Choroid plexus epithelial cell (primary cell): ENCODE measurements around the gene CYP46A1.

Experiments used
- DNase-seq: peaks from one replicate; pipeline ENCODE4 v3.0.0-alpha.2; 2010; ENCODE audit warnings: low read depth
- H3K4me3 ChIP-seq: 2 replicates; pipeline ENCODE4 v1.5.1; 2011; ENCODE audit warnings: low read depth, mild to moderate bottlenecking, control low read depth, low read length, moderate library complexity
- CTCF ChIP-seq: conservative IDR thresholded peaks from 2 replicates; pipeline ENCODE4 v1.5.1; 2011; ENCODE audit warnings: low read depth, mild to moderate bottlenecking, control low read depth, inconsistent platforms, low read length, moderate library complexity

The CYP46A1 gene

GRCh38 chr14:99668307-99669295, 15.5 kb upstream of the CYP46A1 start:
- DNase-seq = no peak
- no peak for TF ChIP-seq CTCF
- H3K4me3 ChIP-seq = no peak overlapping the region

GRCh38 chr14:99670361-99671234, 13.5 kb upstream of the CYP46A1 start:
- no peak overlapping the region for H3K4me3 ChIP-seq
- no peak for DNase-seq
- TF ChIP-seq CTCF = no peak

GRCh38 chr14:99671235-99672224, 12.6 kb upstream of the CYP46A1 start:
- TF ChIP-seq CTCF = no peak
- H3K4me3 ChIP-seq = no peak overlapping the region
- DNase-seq = no peak

GRCh38 chr14:99672506-99673304, 11.4 kb upstream of the CYP46A1 start:
- no peak overlapping the region for H3K4me3 ChIP-seq
- TF ChIP-seq CTCF = no peak
- no peak for DNase-seq

- TF ChIP-seq CTCF = no peak
- no peak overlapping the region for H3K4me3 ChIP-seq
- no peak for DNase-seq
These were observed 10.6 kb upstream of the CYP46A1 start for GRCh38 chr14:99673305-99674063.
